Measurements from ENCODE around the gene RAB20. TPM values are rescaled to one million over a fixed set of nuclear protein-coding genes. Genes with fewer than 3 reads are reported as not detected.

The RAB20 gene
- total RNA-seq, 1 donor from 2014 or later: 7.8 TPM

DNA sequence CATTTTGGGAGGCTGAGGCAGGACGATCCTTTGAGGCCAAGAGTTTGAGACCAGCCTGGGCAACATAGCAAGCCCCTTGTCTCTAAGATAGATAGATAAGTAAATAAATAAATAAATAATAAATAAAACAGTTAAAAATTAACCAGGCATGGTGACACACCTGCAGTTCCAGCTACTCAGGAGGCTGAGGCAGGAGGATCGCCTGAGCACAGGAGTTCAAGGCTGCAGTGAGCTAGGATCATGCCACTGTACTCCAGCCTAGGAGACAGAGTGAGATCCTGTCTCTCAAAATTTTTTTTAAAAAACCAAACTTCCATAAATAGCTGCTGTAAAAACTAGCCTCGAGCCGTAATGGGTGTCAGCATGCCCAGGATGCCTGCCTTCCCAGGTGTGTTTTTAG, 39.5 kb upstream of the RAB20 start:
- Mint-ChIP-seq H3K36me3 (ENCODE audit: low read depth) (no peaks in the 10 kb centered on the region), H3K4me3 (ENCODE audit: unreplicated experiment) (no peak overlapping the region), H3K4me1 (ENCODE audit: low read depth) (peaks cover 13% of the 10 kb centered on the region), H3K27ac (ENCODE audit: unreplicated experiment) (no peak overlapping the region), H3K9me3 (ENCODE audit: low read depth) (no peaks in the 10 kb centered on the region), H3K27me3 (ENCODE audit: low read depth) (no peaks in the 10 kb centered on the region)
- TF ChIP-seq, protein P1, sequence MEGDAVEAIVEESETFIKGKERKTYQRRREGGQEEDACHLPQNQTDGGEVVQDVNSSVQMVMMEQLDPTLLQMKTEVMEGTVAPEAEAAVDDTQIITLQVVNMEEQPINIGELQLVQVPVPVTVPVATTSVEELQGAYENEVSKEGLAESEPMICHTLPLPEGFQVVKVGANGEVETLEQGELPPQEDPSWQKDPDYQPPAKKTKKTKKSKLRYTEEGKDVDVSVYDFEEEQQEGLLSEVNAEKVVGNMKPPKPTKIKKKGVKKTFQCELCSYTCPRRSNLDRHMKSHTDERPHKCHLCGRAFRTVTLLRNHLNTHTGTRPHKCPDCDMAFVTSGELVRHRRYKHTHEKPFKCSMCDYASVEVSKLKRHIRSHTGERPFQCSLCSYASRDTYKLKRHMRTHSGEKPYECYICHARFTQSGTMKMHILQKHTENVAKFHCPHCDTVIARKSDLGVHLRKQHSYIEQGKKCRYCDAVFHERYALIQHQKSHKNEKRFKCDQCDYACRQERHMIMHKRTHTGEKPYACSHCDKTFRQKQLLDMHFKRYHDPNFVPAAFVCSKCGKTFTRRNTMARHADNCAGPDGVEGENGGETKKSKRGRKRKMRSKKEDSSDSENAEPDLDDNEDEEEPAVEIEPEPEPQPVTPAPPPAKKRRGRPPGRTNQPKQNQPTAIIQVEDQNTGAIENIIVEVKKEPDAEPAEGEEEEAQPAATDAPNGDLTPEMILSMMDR (IDR thresholded peaks at IDR 0.05): no peak
- no peak for DNase-seq (ENCODE audit: low spot score)

DNA sequence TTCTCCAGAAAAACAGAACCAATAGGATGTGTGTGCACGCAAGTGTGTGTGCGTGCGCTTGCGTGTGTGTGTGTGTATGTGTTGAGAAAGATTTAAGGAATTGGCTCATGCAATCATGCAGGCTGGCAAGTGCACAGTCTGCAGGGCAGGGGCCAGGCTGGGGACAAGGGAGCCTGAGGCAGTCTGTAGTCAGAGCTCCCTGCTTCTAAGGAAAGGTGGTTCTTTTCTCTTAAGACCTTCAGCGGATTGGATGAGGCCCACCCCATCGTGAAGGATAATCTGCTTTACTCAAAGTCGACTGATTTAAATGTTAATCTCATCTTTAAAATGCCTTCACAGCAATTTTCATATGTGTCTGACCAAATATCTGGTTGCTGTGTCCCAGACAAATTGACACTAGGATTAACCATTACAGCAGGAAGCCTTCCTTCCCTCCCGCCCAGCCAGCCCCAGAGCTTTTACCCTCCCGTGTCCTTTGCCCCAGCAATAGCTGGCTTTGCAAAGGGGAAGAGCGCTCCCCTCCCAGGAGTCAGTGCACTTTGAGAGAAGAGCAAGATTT, 38.8 kb upstream of the RAB20 start:
- Mint-ChIP-seq H3K27me3 (ENCODE audit: low read depth) (no peaks in the 10 kb centered on the region), H3K4me3 (ENCODE audit: unreplicated experiment) (no peak overlapping the region), H3K4me1 (ENCODE audit: low read depth) (peaks cover 13% of the 10 kb centered on the region), H3K9me3 (ENCODE audit: low read depth) (no peaks in the 10 kb centered on the region), H3K36me3 (ENCODE audit: low read depth) (no peaks in the 10 kb centered on the region), H3K27ac (ENCODE audit: unreplicated experiment) (no peak overlapping the region)
- TF ChIP-seq, protein P1 (IDR thresholded peaks at IDR 0.05): no peak
- DNase-seq (ENCODE audit: low spot score): no peak

DNA sequence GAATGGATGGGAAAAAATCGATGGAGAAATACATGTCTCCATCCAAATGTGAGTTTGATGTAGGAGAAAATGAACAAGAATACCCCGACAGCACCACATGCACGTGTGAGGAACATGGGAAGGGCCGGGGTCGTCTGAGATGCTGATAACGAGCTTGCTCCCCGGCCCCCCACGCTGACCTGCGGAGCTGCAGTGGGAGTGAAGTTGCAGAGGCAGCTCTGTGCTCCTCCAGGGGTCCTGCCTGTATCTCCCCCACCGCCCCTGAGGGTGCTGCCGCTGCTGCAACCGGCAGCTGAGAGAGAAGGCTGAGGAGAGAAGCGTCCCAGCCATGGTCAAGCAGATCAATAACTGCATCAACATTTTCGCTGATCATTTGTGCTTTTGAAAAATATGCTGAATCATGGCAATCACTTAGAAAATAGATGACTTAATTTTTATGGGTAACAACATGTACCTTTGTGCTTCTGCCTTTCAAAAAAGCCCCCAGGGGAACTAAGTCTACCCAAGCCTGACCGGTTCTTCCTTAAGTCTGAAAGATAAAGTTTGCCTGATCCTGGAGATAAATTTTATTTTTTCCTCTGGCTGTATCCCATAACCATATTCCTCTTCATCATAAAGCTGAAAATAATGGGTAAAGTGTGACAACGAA, 35.6 kb upstream of the RAB20 start:
- no peak for DNase-seq (ENCODE audit: low spot score)
- TF ChIP-seq, protein P1 (IDR thresholded peaks at IDR 0.05): no peak
- Mint-ChIP-seq H3K27me3 (ENCODE audit: low read depth) (no peaks in the 10 kb centered on the region), H3K36me3 (ENCODE audit: low read depth) (no peaks in the 10 kb centered on the region), H3K9me3 (ENCODE audit: low read depth) (no peaks in the 10 kb centered on the region), H3K4me1 (ENCODE audit: low read depth) (peaks cover 22% of the 10 kb centered on the region), H3K27ac (ENCODE audit: unreplicated experiment) (no peak overlapping the region), H3K4me3 (ENCODE audit: unreplicated experiment) (no peak overlapping the region)

DNA sequence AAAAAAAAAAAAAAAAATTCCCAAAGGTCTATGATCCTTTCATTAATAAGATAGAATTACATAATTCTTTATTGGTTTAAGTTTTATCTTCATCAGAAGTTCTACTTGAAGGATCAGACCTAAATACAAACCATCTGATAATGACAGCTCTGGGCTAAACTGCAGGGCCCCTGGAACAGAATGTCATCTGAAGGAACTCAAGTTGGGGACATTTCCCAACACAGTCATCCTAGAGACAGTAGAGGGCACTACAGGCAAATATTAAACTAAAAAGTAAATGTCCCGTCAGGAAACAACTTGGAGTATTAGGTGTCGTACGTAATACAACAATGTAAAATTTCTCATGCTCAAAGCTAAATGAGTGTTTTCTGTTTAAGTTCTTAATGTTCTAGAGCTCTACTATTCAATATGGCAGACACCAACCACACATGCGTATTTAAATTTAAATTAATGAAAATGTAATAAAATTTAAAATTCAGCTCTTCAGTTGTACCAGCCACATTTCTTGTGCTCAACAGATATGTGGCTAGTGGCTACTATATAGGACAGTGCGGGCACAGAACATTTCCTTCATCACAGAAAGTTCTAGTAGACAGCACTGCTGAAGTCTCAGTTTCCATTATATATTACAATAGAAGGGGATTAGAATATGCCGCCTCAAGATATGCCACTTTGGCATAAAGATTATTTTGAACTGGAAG, 32.1 kb upstream of the RAB20 start:
- no peaks in the 10 kb centered on the region for H3K9me3 Mint-ChIP-seq (ENCODE audit: low read depth)
- peaks cover 25% of the 10 kb centered on the region for H3K4me1 Mint-ChIP-seq (ENCODE audit: low read depth)
- no peaks in the 10 kb centered on the region for H3K36me3 Mint-ChIP-seq (ENCODE audit: low read depth)
- TF ChIP-seq, protein P1 (IDR thresholded peaks at IDR 0.05): peak; percentile 88
- H3K4me3 Mint-ChIP-seq (ENCODE audit: unreplicated experiment): no peak overlapping the region
- no peak for DNase-seq (ENCODE audit: low spot score)
- H3K27me3 Mint-ChIP-seq (ENCODE audit: low read depth): no peaks in the 10 kb centered on the region
- no peak overlapping the region for H3K27ac Mint-ChIP-seq (ENCODE audit: unreplicated experiment)

DNA sequence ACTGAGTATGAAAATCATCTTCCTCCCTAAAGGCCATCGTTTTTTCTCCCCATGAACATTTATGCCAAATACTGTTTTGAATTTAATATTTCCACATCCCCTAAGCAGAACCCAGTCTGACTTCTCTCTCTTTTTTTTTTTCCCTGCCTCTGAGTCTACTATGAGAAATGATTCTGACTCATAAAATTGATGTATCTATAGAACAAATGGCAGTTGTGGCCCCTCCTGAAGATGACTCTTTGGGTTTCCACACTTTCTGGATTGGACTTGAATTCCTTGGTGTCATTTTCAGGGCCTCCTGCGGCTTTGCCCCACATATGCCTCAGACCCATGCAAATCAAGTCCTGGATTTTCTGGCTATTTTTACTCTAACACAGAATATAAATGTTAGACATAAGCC, 31.1 kb upstream of the RAB20 start:
- TF ChIP-seq, protein P1 (IDR thresholded peaks at IDR 0.05): no peak
- Mint-ChIP-seq H3K4me3 (ENCODE audit: unreplicated experiment) (no peak overlapping the region), H3K4me1 (ENCODE audit: low read depth) (peaks cover 24% of the 10 kb centered on the region), H3K9me3 (ENCODE audit: low read depth) (no peaks in the 10 kb centered on the region), H3K27ac (ENCODE audit: unreplicated experiment) (peak overlapping the region; percentile 49), H3K27me3 (ENCODE audit: low read depth) (no peaks in the 10 kb centered on the region), H3K36me3 (ENCODE audit: low read depth) (no peaks in the 10 kb centered on the region)
- no peak for DNase-seq (ENCODE audit: low spot score)

Measured in chondrocyte (in vitro differentiated cells).